OCI-LY3 (cell line): ENCODE measurements around the gene SNX11.

Experiments used
- EZH2phosphoT487 ChIP-seq: fragments of 200-600 bp; shearing (Covaris generic); IDR thresholded peaks from 2 replicates; pipeline ENCODE4 v1.6.1; 2018; ENCODE audit warnings: antibody characterized with exemption, mixed run types, low read depth
- TF ChIP-seq, protein P1 (sequence below): fragments of 200-600, 300-600 bp; sonication (generic); IDR thresholded peaks from 2 replicates; pipeline ENCODE4 v1.5.1; 2014; ENCODE audit warnings: antibody characterized with exemption, low read length, low read depth

- TF ChIP-seq, protein P1, sequence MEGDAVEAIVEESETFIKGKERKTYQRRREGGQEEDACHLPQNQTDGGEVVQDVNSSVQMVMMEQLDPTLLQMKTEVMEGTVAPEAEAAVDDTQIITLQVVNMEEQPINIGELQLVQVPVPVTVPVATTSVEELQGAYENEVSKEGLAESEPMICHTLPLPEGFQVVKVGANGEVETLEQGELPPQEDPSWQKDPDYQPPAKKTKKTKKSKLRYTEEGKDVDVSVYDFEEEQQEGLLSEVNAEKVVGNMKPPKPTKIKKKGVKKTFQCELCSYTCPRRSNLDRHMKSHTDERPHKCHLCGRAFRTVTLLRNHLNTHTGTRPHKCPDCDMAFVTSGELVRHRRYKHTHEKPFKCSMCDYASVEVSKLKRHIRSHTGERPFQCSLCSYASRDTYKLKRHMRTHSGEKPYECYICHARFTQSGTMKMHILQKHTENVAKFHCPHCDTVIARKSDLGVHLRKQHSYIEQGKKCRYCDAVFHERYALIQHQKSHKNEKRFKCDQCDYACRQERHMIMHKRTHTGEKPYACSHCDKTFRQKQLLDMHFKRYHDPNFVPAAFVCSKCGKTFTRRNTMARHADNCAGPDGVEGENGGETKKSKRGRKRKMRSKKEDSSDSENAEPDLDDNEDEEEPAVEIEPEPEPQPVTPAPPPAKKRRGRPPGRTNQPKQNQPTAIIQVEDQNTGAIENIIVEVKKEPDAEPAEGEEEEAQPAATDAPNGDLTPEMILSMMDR, result no peak
- no peak for TF ChIP-seq EZH2phosphoT487
Observed at GRCh38 chr17:48123111-48123510, 15.5 kb downstream of the SNX11 start.
